Right ventricle myocardium inferior (tissue), 1 donor: ENCODE data around the gene SACM1L. TPM values are rescaled to one million over a fixed set of nuclear protein-coding genes. Genes with fewer than 3 reads are reported as not detected.
"Not testable (repeated sequence)": the region's sequence is repeated elsewhere in the genome, so short reads cannot be mapped to it uniquely, and the experiment has no call there.

Experiments
- ATAC-seq: fragments of 200-7000 bp; cut with Tn5 transposase; one replicate; pipeline ENCODE4 v1.9.1; 2020; ENCODE audit warnings: mild to moderate bottlenecking, moderate library complexity
- DNase-seq: peaks from one replicate; pipeline ENCODE4 v3.0.0; 2021; ENCODE audit errors: missing footprints
- intact Hi-C: fragments of 100-400 bp; cut with DNase I; formaldehyde crosslinking; loops from one replicate; pipeline ENCODE4 v1.11.0; 2022
- total RNA-seq: library from RNA; stranded (reverse); fragmentation: NEBNext Ultra II Directional; extraction: Animal tissue kit (Norgen Biotek cat#: 25700); gene quantifications from one replicate; pipeline ENCODE4 v1.2.1, GENCODE V29; 2021
- donor health status: DM: no; HTN: yes; CAD: no; lungs with severe emphysema.

SACM1L gene
- total RNA-seq, 1 donor from 2014 or later, result 26.3 TPM

DNA sequence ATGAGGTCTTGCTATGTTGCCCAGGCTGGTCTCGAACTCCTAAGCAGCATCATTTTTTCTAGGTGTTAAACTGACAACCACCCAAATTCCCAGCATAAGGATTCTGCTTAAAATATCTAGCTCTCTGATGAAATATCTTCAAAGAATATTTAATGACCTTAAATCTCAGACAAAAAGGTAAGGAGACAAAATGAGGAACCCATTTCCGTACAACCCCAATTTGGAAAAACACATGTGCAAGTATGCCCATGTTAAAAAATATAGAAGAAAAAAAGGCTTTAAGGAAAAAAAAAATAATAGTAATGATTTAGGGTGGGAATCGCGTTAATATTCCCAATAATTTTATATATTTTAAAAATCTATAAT lies 1.4 kb upstream of the SACM1L start:
- ATAC-seq, result no peak
- DNase-seq, result no peak
- intact Hi-C loops, result no loop called here

DNA sequence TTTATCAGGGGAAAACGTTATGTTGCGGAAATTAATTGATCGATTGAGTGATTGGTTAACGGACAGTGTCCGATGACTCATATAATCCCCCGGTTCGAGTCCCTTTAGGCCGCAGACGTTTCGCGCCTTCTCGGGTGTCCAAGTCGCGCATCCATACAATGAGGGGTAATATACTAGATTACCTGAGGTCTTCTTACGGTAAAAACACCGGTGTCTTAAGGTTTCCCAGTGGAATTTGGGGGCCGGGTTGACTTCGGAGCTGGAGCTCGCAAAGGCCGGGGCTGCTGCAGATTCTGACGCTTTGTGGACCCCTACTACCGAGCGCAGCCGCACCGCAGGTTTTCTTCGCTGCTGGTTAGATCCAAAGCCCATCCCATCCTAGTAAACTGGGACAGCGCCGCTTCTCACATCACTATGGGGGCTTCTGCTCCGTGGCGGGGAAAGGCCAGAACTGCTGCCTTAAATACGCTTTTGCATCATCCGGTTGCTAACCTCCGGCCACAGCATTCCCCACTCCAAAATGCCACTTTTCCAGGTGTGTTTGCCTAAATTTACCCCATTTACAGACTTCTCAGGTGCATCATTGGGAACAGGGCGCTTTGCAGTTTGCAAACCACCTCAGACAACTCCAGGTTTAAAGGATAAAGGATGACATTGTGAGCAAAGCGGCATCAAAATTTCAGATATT lies 858 bp upstream of the SACM1L start:
- intact Hi-C loops, result no loop called here

DNA sequence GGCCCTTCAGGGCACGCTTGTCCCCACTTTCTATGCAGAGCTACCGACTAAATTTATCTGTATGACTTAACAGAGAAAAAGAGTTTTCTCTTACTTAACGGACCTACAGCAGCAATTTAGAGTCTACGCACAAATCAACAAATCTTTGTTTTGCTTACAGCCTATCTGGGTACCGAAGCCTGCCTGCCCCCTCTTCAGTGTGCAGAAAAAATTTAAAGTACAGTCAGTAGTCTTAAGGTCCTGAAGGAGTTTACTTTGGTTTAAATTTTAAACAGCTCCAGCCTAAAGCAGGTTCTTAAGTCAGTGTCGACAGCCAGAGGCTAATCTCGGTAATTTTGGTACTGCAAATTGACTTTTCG lies 570 bp downstream of the SACM1L start:
- intact Hi-C loops, result no loop called here
- ATAC-seq, result no peak
- DNase-seq, result no peak

More for the DNA sequence above, 858 bp upstream of the SACM1L start:
- ATAC-seq, result no peak
- DNase-seq, result no peak

DNA sequence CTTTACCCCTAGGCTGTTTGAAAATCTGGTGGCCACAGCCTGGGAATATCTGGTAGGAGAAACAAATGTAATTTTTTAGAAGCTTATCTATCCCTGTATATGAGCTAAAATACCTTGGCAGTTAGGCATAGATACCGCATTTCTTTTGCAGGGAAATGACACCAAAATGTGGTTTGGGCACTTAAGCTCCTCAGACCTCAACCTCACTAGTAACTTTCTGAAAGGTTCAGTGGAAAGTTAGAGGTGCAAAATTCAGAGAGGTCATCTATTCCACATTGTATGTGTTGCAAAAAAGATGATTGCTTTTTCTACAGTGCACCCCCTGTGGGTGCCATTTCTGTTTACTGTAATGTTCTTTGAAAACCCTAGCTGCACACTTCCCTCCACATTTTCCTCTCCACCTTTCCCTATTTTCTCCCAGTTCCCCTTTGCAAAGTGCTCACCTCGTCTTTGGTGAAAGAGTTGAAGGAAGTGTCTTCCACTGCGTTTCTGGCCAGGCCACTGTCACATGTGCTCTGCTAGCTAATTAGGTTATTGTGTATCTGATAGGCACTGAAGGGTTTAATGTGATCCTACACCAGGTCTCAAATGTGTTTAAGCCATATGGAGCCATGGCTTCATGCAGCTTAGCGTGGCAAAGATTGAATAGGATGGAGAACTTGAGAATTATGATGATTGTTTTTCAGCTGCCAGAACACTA lies 1.3 kb downstream of the SACM1L start:
- DNase-seq (no peak), ATAC-seq (no peak)
- intact Hi-C loops, result no loop called here

DNA sequence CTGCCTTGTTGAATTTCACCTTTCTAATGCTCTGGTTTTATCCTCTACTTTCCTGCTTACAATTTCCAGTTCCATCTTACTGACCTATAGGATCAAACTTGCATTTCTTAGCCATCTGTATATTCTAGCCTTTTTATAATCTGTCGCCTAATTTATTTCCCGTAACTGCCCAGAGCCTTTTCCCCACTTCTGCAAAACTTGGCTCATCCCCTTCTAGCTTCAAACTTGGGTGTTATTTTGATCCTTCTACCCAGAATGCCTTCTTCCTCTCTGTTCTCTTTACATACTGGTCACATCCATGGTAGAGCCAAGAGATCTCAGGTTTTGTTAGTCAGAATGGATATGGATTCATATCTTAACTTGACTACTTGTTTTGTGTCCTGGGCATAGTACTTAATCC lies 2.6 kb downstream of the SACM1L start:
- no peak for ATAC-seq
- intact Hi-C loops, result no loop called here
- DNase-seq, result no peak

DNA sequence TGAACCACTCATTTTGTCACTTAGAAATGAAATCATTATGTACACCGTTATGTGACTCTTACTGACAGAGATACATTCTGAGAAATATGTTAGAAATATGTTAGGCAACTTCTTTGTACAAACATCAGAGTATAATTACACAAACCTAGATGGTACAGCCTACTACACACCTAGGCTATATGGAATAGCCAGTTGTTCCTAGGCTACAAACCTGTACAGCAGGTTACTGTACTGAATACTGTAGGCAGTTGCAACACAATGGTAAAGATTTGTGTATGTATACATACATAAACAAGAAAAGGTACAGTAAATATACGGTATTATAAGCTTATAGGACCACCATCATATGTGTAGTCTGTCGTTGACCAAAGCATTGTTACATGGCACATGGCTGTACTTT lies 3.7 kb downstream of the SACM1L start:
- no peak for DNase-seq
- no peak for ATAC-seq
- intact Hi-C loops, result no loop called here

DNA sequence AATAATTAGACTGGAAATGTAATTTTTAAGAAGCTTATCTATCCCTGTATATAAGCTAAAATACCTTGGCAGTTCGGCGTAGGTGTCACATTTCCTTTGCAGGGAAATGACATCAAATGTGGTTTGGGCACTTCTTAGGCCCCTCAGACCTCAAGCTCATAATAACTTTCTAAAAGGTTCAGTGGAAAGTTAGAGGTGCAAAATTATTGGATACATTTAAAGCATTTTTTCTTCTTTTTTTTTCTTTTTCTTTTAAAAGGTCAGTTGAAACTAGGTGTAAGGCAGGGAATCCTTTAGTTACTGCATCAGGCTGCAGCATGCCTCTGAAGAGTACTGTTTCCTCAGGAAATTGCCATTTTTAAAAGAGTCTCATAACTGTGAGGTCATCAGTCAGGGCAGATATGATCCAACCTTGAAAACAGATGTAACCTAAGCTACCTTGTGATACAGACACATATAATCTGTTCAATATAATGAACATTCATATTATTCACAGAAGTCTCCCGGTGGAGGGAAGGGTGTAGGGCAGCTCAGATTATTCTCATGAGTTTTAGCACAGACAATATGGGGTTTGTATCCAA lies 4.8 kb downstream of the SACM1L start:
- ATAC-seq, result no peak
- DNase-seq, result no peak
- intact Hi-C loops, result no loop called here

DNA sequence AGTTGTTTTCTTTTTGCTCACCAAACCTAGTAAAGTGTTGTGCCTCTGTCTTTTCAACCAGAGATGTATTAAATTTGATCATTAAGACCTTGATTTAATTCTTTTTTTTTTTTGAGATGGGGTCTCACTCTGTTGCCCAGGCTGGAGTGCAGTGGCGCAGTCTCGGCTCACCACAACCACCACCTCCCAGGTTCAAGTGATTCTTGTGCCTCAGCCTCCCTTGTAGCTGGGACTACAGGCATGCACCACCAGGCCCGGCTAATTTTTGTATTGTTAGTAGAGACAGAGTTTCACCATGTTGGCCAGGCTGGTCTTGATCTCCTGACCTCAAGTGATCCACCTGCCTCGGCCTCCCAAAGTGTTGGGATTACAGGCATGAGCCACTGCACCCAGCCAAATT lies 6.0 kb downstream of the SACM1L start:
- intact Hi-C loops, DNase-seq, ATAC-seq: not testable (repeated sequence)

DNA sequence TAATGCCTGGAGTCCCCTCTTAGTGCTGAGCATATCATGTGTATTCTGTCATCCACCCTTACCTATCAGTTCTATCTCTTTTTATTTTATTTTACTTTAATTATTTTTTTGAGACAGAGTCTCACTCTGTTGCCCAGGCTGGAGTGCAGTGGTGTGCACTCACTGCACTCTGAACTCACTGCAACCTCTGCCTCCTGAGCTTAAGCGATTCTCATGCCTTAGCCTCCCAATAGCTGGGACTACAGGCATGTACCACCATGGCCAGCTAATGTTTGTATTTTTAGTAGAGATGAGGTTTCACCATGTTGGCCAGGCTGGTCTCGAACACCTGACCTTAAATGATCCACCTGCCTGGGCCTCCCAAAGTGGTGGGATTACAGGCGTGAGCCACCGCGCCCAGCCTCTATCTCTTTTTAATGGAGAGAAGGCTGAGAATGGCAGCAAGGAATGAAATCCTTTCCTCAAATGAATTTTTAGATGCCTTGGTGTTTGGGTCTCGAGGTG lies 11.4 kb downstream of the SACM1L start:
- DNase-seq (no peak), ATAC-seq (no peak)
- intact Hi-C loops, result no loop called here

DNA sequence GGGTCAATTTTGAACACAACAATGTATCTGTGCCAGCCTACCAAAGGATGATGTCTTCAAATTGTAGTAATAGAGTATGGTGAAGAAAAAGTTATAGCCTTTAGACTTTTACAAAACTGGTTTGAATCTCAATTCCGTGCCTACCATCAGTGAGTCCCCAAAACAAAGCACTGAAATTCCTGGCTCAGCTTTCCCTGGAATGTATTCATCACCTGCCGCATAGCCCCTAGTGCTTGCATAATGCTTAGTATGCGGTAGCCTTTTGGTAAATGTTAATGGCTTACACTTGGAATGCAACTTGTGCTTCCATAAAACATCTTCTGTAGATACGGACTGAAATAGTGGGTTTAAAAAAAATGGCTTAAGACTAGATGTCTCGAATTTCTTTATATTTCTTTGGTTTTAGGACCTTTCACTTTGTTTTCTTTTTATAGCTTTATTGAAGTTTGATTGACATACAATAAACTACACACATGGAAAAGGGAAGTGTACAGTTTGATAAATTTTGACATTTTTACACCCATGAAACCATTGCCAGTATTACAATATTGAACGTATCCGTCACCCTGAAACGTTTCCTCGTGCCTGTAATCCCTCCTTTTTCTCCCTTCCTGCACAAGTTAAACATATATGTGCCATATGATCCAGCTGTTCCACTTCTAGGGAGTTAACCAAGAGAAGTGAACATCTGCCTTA lies 12.1 kb downstream of the SACM1L start:
- DNase-seq, result no peak
- no peak for ATAC-seq
- intact Hi-C loops, result no loop called here

DNA sequence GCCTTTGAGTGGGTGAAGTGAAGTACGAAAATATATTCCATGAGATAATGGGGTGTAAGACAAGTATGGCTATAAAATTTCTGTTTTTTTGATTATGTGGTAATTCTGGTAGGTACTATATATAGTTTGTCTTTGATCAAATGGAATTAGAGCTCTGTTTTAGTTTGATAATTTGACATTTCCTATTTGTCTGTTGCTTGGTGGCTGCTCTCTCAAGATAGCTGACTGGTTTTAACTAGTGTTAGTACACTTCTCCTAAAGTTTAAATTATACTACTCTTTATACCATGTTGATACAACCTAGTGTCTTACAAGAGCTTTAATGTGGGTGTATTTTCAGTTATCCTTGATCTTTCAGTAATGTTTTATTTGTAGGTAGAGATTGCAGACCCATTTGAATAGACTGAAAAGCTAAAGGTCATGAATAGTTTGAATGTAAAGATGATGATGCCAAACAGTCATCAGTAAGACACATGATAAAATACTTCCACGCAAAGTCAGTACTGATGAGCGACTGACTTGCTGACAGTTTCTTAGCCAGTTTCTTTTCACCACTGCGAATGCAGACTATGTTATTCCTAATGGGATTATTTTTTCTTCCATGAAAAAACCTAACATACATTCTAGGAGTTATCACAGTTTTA lies 15.2 kb downstream of the SACM1L start:
- intact Hi-C loops, result no loop called here
- DNase-seq, result no peak
- no peak for ATAC-seq

DNA sequence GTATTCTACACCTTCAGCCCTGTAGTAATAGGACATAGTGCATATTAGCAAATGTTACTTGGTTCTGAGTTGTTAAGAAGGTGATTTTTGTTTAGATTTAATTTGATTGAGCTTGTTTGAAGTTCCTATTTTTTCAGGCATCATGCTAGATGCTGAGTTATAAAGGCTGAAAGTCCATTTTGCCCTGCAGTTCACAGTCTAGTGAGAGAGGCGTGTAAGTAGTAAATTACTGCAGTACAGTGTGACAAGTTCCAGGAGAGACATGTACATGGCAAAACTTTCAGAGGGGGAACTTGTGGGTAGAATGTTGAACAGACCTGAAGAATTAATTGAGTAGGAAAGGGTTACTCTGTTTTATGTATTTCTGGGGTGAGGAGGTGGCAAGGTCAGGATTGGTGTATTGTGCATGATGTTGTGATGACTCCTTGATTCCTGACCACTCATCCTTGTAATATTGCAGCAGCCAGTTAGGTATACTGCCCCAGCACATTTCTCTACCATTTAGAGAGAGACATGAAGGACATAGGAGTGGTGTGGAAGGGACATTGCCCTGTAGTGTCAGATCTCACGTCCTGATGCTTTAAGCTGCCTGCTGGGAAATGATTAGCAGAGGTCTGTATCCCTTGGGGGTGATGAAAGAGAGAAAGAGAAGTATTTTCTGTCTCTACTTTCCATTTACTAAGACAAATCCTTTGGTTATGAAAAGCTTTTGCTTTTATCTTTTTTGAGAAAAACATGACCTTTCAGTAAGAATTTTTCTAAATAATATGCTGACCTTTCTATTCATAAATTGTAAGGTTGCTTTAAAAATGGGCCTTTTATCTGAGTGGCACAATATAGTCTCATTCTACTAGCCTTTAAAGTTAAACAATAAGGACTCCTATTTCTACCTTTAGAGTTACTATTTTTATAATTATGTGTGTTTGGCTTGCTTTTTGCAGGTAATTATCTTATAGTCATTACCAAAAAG lies 16.9 kb downstream of the SACM1L start:
- DNase-seq (no peak), ATAC-seq (no peak)
- intact Hi-C loops, result no loop called here

DNA sequence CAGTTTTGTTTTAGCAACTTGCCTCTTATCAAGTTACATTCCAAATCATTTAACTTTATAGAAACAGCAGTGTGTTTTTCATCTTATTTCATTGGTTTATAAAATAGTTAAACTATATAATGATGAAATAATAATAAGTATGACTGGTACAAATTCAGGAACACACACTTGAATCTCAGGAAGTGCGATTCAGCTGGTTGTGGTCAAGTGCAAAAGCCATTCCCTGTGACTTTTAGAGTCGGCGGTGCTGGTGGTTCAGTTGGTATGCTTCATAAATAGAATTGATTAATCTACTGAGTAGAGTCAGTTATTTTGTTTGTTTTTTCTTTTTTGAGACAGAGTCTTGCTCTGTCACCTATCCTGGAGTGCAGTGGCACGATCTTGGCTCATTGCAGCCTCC lies 22.7 kb downstream of the SACM1L start:
- intact Hi-C loops, result no loop called here
- no peak for DNase-seq
- no peak for ATAC-seq

DNA sequence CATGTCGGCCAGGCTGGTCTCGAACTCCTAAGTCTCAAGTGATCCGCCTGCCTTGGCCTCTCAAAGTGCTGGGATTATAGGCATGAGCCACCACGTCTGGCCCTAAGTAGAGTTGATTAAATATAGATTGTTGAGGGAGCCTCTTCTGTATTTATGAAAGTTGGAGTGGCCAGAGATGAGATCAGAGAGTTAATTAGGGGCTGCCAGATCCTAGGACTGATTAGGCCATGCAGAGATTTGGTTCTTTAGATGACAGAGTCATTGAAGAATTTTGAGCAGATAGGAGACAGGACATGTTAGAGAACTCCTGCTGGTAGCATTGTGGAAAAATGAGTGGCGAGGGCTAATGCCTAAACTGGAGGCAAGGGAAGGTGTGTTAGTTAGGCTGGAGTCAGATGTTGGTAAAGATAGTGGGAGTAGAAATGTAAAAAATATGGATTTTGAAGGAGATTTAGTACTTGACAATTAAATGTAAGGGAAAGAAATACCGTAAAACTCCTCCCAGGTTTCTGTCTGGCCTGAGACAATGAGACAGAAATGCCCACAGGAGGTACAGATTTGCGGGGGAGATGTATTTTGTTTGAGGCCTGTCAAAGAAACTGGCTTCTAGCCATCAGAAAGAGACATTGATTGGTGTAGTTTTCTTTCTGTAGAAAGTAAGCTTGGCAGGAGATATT lies 23.4 kb downstream of the SACM1L start:
- no peak for ATAC-seq

DNA sequence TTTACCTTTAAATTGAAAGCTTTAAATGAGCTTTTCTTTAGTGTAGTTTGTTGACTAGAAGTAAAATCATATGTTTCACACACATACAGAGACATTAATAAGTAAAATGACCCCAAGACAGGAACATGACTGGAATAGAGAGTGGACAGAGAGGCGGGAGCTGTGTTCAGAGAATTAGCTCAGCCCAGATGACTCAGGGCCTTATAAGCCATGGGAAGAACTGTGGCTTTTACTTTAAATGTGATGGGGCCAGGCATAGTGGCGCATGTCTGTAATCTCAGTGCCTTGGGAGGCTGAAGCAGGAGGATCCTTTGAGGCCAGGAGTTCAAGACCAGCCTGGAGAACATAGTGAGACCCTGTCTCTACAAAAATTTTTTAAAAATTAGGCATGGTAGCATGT lies 26.7 kb downstream of the SACM1L start:
- ATAC-seq (no peak), DNase-seq (no peak)

More for the DNA sequence above, 23.4 kb downstream of the SACM1L start:
- DNase-seq, result no peak
- intact Hi-C loops, result no loop called here

DNA sequence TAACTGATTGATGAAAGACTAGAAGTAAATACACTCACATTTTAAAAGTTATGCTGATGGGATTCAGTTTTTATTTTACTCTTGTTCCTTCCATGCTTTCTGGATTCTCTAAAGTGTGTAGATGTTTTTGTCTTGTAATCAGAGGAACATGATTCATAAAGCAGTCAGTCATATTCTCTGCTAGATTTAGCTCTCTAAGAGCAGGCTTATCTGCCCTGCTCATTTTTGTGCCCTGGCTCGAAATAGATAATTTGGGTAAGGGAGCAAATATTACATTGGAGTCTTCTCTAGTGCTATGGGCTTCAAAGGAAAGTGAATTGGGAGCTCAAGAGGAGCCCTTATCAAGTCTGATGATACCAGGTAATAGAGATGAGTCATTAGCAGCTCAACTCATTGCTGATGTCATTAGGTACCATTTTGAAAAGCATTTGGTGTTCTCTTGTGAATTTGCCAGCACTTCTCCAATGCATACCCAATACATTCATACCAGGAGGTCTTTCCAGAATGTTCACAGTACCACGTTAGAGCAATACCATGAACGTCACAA lies 27.7 kb downstream of the SACM1L start:
- ATAC-seq, result no peak
- intact Hi-C loops, result no loop called here
- DNase-seq, result no peak

More for the DNA sequence above, 26.7 kb downstream of the SACM1L start:
- intact Hi-C loops, result no loop called here
